Stimulated activated naive CD8-positive, alpha-beta T cell treated with anti-CD3 and anti-CD28 coated beads, Interleukin-15, amount 100 ng/mL, for 72 hours (primary cell): ENCODE data around the gene ANAPC16.

ENCODE experiments used
- ATAC-seq: fragments of 150-1000 bp; cut with Tn5 transposase; 2 replicates; pipeline ENCODE4 v1.10.0; 2021; ENCODE audit warnings: mild to moderate bottlenecking, moderate library complexity
- DNase-seq, 2 donors: peaks; one replicate each; pipeline ENCODE4 v3.0.0; 2021 to 2022
- H3K27ac Mint-ChIP-seq, 2 donors: one replicate each; pipeline ENCODE4 v1.8.0; 2022; ENCODE audit warnings: mild to moderate bottlenecking in 2 of 2, mixed read lengths in 2 of 2, moderate library complexity in 2 of 2
- H3K27me3 Mint-ChIP-seq: one replicate; pipeline ENCODE4 v1.8.0; 2022; ENCODE audit warnings: mixed read lengths
- H3K4me1 Mint-ChIP-seq: one replicate; pipeline ENCODE4 v1.8.0; 2022; ENCODE audit warnings: mild to moderate bottlenecking, mixed read lengths
- H3K4me3 Mint-ChIP-seq, 2 donors: one replicate each; pipeline ENCODE4 v1.8.0; 2022; ENCODE audit warnings: mild to moderate bottlenecking in 2 of 2, mixed read lengths in 2 of 2, moderate library complexity in 1 of 2
- H3K9me3 Mint-ChIP-seq, 2 donors: one replicate each; pipeline ENCODE4 v1.8.0; 2022; ENCODE audit warnings: mixed read lengths in 2 of 2

ANAPC16 gene

DNA sequence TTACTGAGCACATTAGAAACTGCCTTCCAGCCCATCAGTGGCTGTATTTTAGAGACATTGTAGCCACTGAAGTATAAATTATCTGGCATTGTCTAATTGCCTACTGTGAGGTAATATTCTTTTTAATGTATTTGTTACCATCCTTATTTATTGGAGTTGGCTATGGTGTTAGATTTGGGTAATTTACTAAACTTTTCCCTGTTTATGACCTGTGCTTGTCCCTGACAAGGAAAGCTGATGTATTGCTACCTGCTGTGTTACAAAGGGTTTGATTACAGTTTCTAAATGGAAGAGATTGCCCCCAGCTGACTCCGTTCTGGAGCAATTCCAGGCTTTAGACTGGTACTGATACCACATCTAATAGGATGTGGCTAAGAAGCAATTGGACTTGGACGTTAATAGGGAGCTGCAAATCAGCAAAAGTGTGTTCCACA lies 12.5 kb downstream of the ANAPC16 start:
- DNase-seq (no peak), ATAC-seq (no peak)
- H3K4me1 Mint-ChIP-seq: peaks cover 57% of the 10 kb centered on the region
- no peaks in the 10 kb centered on the region for H3K9me3 Mint-ChIP-seq
- no peaks in the 10 kb centered on the region for H3K27me3 Mint-ChIP-seq
- no peak overlapping the region for H3K4me3 Mint-ChIP-seq
- no peak overlapping the region for H3K27ac Mint-ChIP-seq

GRCh38 chr10:72229261-72230251 lies 13.7 kb downstream of the ANAPC16 start:
- DNase-seq: no peak
- no peaks in the 10 kb centered on the region for H3K9me3 Mint-ChIP-seq
- H3K4me3 Mint-ChIP-seq: no peak overlapping the region
- no peaks in the 10 kb centered on the region for H3K27me3 Mint-ChIP-seq
- peak overlapping the region; percentile 12 to 80 for H3K27ac Mint-ChIP-seq
- peaks cover 44% of the 10 kb centered on the region for H3K4me1 Mint-ChIP-seq
- ATAC-seq: no peak

GRCh38 chr10:72233621-72234020 lies 17.8 kb downstream of the ANAPC16 start:
- no peak for DNase-seq
- Mint-ChIP-seq H3K27ac (peak overlapping the region; percentile 20 to 78), H3K4me3 (no peak overlapping the region)

DNA sequence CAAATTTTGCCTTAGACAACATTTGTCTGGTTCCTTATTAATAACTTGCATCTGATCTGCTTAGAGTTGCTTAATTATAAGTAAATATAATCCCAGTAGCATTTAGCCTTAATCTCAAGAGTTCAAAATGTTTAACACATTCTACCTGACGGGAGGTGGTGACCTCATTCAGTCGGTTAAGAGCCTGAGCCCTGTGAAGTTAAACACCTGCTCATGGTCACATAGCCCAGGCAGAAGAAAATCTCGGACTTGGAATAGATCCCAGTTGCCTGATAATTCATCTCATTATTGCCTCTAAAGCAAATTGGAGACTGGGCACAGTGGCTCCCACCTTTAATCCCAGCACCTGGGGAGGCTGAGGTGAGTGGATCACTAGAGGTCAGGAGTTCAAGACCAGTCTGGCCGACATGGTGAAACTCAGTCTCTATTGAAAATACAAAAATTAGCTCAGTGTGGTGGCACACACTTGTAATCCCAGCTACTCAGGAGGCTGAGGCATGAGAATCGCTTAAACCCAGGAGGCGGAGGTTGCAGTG lies 18.8 kb downstream of the ANAPC16 start:
- Mint-ChIP-seq H3K27ac (no peak overlapping the region), H3K27me3 (no peaks in the 10 kb centered on the region)

More at GRCh38 chr10:72233621-72234020, 17.8 kb downstream of the ANAPC16 start:
- Mint-ChIP-seq H3K27me3 (no peaks in the 10 kb centered on the region), H3K9me3 (no peaks in the 10 kb centered on the region), H3K4me1 (peaks cover 30% of the 10 kb centered on the region)
- ATAC-seq: no peak

DNA sequence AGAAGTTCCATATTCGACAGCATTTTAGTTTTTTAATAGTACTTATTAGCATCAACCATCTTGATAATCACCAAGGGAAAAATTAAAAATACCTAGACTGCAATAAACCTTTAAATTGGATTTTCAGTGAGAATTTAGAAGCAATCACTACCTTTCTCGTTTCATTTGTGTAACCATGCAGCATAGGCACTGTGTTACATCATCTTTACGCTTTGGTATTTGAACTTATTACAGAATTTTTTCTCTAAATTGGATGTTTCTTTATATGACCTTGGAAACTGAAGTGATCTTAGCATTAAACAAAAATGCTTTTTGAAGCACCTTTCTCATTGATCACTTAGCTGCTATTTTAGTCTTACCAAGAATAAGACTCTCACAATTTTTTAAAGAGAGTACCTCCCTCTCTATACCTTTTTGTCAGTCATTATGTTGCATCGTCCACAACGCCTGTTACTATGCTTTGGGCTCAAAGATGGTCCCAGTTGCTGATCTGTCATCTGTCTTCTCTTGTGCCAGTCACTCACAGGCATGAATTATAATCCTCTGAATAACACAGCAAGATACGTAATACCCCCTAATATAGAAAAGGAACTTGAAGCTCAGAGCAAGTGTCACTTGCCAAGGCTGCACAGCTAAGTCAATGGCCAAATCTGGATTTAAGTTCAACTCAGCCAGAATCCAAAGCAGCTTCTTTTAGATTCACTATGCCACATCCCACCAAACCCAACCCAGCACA lies 19.9 kb downstream of the ANAPC16 start:
- Mint-ChIP-seq H3K27me3 (no peaks in the 10 kb centered on the region), H3K9me3 (no peaks in the 10 kb centered on the region), H3K4me3 (no peak overlapping the region), H3K27ac (peak overlapping the region in 1 of 2 donors; percentile 59), H3K4me1 (peaks cover 21% of the 10 kb centered on the region)
- DNase-seq (no peak), ATAC-seq (no peak)

More for the DNA sequence above, 18.8 kb downstream of the ANAPC16 start:
- ATAC-seq: no peak
- peaks cover 23% of the 10 kb centered on the region for H3K4me1 Mint-ChIP-seq
- H3K4me3 Mint-ChIP-seq: no peak overlapping the region
- H3K9me3 Mint-ChIP-seq: no peaks in the 10 kb centered on the region
- no peak for DNase-seq

DNA sequence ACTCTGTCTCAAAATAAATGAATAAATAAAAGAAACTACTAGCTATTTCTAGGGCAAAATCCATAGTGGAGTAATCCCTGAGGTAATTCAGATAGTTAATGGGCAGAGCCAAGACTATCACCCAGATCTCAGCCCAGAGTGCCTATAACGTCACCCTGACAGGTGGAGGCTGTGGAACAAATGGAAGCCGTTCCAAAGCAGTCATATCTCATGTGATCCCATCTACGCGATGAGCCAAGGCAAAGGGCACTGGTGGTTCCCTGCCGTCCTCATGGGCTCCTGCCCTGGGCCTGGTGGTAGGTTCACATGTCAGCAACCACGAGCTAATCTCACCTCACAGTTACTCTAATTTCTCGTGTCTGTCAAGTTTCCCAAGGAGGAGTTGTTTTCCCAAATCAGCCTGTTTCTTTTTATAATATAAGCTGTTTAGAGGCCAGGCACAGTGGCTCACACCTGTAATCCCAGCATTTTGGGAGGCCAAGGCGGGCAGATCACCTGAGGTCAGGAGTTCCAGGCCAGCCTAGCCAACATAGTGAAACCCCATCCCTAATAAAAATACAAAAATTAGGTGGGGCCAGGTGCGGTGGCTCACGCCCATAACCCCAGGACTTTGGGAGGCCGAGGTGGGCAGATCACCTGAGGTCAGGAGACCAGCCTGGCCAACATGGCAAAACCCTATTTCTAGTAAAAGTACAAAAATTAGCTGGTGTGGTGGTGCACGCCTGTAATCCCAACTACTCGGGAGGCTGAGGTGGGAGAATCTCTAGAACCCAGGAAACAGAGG lies 22.8 kb downstream of the ANAPC16 start:
- DNase-seq (no peak), ATAC-seq (no peak)
- Mint-ChIP-seq H3K9me3 (no peaks in the 10 kb centered on the region), H3K4me3 (no peak overlapping the region), H3K27ac (no peak overlapping the region), H3K4me1 (peaks cover 43% of the 10 kb centered on the region), H3K27me3 (no peaks in the 10 kb centered on the region)

GRCh38 chr10:72239409-72239808 lies 23.6 kb downstream of the ANAPC16 start:
- Mint-ChIP-seq H3K4me3 (no peak overlapping the region), H3K9me3 (no peaks in the 10 kb centered on the region), H3K4me1 (peaks cover 52% of the 10 kb centered on the region), H3K27me3 (no peaks in the 10 kb centered on the region), H3K27ac (no peak overlapping the region)
- ATAC-seq (no peak), DNase-seq (no peak)

GRCh38 chr10:72240371-72240770 lies 24.6 kb downstream of the ANAPC16 start:
- Mint-ChIP-seq H3K4me3 (no peak overlapping the region), H3K27me3 (no peaks in the 10 kb centered on the region), H3K27ac (no peak overlapping the region), H3K4me1 (peaks cover 61% of the 10 kb centered on the region), H3K9me3 (no peaks in the 10 kb centered on the region)
- no peak for DNase-seq
- ATAC-seq: no peak

GRCh38 chr10:72241691-72242252 lies 26.0 kb downstream of the ANAPC16 start:
- no peak for ATAC-seq

DNA sequence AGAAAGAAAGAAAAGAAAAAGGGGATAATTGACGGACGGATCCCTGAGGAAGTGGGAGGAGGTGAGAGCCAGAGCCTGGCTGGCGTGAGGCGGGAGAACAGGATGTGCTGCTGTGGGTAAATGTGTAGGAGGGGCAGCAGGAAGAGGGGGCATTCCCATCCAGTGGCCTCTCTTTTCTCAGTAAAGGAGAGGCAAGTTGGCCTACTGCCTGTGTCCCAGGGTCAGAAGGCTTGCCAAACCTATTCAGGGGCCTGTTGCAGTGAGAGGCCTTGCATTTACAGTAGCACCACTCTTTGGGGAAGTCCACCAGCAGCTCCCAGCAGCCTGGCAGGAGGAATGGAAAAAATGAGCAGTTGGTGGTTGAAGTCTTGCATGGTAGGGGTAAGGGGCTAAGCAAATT lies 26.9 kb downstream of the ANAPC16 start:
- H3K4me3 Mint-ChIP-seq: peak overlapping the region; percentile 66 to 72
- no peaks in the 10 kb centered on the region for H3K9me3 Mint-ChIP-seq
- DNase-seq: peak in 1 of 2 donors; percentile 52
- peak overlapping the region; percentile 88 to 93 for H3K27ac Mint-ChIP-seq
- peak; percentile 66 for ATAC-seq
- H3K4me1 Mint-ChIP-seq: peaks cover 82% of the 10 kb centered on the region
- no peaks in the 10 kb centered on the region for H3K27me3 Mint-ChIP-seq

More at GRCh38 chr10:72241691-72242252, 26.0 kb downstream of the ANAPC16 start:
- peak overlapping the region; percentile 34 to 35 for H3K4me3 Mint-ChIP-seq
- no peaks in the 10 kb centered on the region for H3K27me3 Mint-ChIP-seq
- peak overlapping the region in 1 of 2 donors; percentile 72 for H3K27ac Mint-ChIP-seq
- DNase-seq: no peak
- H3K9me3 Mint-ChIP-seq: no peaks in the 10 kb centered on the region
- peaks cover 75% of the 10 kb centered on the region for H3K4me1 Mint-ChIP-seq

DNA sequence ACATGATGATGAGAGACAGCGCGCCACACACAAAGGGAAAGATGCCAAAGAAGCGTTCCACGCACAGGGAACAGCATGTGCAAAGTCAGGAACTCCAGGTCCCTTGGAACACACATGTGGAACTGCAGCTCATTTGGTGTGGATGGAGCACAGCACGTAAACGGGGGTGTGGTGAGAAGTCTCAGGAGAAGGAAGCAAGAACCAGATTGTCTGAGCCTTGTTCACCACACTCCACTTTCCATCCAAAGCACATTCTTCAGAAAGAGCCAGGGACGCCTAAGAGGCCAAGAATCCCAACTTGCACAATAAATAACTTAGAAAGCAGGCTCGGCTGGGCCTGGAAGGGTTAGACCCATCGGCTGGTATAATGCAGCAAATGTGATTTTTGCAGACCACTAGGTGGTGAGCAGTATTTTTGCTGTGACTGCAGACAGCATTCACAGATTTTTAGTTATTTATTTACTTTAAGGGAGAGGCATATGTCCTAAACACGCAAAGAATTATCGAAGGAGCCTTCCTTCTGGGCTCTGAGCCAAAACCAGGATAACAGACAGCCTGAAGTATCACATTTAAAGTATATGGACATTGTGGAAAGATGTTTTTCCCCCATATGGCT lies 28.1 kb downstream of the ANAPC16 start:
- peak overlapping the region; percentile 34 to 72 for H3K4me3 Mint-ChIP-seq

DNA sequence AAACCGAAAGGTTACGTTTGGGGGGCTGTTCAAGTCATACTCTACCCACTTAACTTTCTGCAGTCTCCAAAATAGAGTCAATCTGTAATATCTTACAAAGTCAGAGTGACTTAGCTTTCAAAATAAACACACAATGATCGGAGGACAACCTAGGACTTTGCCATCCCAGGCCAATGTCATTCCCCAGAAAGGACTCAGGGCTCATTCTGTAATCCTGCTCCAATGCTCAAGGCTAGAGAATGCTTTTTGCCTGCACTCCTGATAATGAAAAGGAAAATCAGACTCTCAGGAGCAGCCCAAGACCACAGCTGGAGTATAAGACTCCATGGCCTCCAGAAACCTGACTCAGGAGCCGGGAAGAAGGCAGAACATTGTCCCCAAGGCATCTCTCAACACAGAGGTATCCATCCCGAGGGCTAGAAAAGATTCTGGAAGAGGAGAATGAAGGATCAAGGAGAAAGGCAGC lies 28.8 kb downstream of the ANAPC16 start:
- ATAC-seq: no peak
- no peak for DNase-seq
- no peaks in the 10 kb centered on the region for H3K27me3 Mint-ChIP-seq
- H3K4me3 Mint-ChIP-seq: peak overlapping the region; percentile 34 to 72
- no peaks in the 10 kb centered on the region for H3K9me3 Mint-ChIP-seq
- peak overlapping the region; percentile 75 to 95 for H3K27ac Mint-ChIP-seq
- H3K4me1 Mint-ChIP-seq: peaks cover 88% of the 10 kb centered on the region

More for the DNA sequence above, 28.1 kb downstream of the ANAPC16 start:
- DNase-seq (no peak), ATAC-seq (no peak)
- Mint-ChIP-seq H3K9me3 (no peaks in the 10 kb centered on the region), H3K4me1 (peaks cover 88% of the 10 kb centered on the region), H3K27me3 (no peaks in the 10 kb centered on the region), H3K27ac (peak overlapping the region; percentile 75 to 95)

DNA sequence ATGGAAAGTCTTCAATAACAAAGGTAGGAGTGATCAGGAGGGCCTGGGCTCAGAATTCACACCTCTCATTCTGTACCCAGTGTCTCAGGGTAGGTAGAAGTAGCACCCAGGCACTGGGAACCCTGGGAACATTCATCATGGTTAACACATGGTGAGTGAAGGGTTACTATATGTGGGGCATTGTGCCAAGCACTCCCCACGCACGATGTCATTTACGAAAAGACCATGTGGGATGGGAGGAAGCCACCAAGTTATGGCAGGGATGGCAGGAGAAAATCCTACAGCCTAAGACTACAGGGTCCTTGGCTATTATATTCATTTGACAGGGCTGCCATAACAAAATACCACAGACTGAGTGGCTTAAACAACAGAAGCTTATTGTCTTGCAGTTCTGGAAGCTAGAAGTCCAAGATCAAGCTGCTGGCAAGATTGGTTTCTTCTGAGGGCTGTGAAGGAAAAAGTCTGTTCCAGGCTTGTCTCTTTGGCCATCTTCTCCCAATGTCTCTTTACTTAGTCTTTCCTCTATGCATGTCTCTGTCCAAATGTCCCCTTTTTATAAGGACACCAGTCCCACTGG lies 30.2 kb downstream of the ANAPC16 start:
- peaks cover 93% of the 10 kb centered on the region for H3K4me1 Mint-ChIP-seq
- H3K4me3 Mint-ChIP-seq: peak overlapping the region; percentile 33 to 39
- ATAC-seq: no peak
- no peaks in the 10 kb centered on the region for H3K27me3 Mint-ChIP-seq
- peak overlapping the region; percentile 78 to 85 for H3K27ac Mint-ChIP-seq
- DNase-seq: no peak
- H3K9me3 Mint-ChIP-seq: no peaks in the 10 kb centered on the region
